Fibroblast of skin of right quadriceps (primary cell): Measurements from ENCODE around the gene TTC7B.

Source experiments
- DNase-seq: peaks from one replicate; pipeline ENCODE4 v3.0.0-alpha.2; 2013

TTC7B gene

DNA sequence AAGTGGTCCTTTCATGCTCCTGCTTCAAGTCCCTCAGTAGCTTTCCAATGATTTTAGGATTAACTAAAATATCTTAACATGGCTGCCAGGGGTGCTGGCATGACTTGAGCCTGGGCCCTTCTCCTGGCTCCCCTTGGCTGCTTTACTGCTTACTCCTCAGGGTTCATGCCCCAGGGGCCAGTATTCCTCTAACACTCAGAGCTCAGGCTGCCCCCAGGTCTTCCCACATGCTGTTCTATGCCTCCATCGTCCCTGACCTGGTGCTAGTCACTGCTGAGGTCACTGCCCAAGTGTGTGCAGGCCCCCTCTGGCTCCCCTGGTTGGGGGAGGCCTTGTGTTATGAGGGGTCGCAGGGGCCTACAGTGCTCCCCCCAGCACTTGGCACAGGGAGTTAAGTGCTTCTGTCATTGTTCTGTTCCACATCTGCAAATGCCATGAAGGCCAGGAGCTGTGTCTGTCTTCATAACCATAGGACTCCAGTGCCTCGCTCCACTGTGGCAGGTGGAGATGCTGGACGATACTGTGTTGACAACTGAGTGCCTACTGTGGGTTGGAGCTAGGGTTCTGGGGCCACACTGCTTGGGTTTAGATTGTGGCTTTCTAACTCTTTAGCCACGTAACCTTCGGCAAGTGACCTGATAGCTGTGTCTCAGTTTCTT lies 228.8 kb downstream of the TTC7B start:
- no peak for DNase-seq

GRCh38 chr14:90585106-90585505 lies 231.1 kb downstream of the TTC7B start:
- DNase-seq = no peak

DNA sequence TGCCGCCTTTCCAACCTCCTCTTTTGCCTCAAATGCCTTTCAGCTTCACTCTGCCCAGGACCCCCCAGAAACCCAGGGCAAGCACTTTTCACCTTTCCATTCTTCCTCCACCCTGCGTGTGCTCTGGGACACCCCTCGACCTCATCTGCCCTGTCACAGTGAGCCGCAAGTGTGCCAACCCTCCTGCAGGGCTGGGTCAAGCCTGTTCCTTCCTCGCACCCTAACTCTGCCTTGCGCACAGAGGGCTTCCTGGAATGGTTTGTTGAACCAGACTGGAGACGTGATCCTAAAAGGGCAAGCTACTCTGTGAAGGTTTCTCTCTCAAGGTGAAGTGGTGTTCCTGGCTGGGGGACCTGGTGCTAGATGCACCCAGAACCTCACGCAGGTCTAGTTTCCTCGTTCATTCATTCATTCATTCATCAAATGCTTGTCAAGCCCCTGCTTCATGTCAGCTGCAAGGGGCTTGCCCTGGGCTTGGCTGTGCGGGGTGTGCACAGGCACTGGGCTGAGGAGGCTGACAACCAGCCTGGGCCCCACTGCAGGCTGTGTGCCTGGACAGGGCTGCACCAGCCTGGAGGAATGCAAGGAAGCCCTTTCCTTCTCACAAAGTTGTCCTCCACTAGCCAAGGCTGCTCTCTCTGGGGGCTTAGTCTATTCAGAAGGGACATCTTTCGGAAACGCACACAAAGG lies 232.2 kb downstream of the TTC7B start:
- no peak for DNase-seq

GRCh38 chr14:90583427-90583826 lies 232.8 kb downstream of the TTC7B start:
- no peak for DNase-seq

DNA sequence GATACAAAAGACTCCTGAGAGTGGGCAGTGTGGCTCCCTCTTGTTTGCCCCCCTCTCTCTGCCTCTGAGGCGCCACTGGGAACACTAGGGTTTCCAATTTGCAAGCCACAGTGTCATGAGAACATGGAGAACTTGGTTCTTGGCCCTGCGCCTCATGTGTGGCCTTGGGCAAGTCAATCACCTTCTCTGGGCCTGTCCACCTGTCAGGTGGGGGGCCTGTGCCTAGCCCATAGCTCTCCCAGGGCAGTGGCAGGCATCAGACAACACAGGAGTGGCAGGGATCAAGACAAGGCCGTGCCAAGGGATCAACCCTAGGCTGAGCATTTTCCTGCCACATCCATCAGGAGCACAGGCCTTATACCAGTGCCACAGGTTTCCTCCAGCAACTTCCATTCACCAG lies 234.1 kb downstream of the TTC7B start:
- no peak for DNase-seq

DNA sequence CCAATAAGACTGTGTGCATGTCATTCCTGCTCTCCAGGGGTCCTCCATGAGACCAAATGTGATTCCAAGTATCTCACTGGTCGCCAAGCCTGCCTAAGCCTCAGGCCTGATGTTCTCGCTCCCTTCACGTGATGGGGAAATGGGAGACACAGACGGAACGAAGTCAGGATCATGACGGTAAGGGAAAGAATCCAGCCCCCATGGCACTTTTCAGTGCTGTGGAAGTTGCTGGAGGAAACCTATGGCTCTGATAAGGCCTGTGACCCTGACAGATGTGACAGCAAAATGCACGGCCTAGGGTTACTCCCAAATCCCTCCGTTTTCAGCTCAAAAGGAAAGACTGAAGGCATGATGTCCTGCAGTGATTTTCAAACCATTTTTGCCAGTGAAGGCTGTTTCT lies 234.5 kb downstream of the TTC7B start:
- DNase-seq = no peak

- DNase-seq = peak; percentile 24
These were observed 235.6 kb downstream of the TTC7B start for GRCh38 chr14:90580377-90581335.

GRCh38 chr14:90579816-90580215 lies 236.4 kb downstream of the TTC7B start:
- no peak for DNase-seq

DNA sequence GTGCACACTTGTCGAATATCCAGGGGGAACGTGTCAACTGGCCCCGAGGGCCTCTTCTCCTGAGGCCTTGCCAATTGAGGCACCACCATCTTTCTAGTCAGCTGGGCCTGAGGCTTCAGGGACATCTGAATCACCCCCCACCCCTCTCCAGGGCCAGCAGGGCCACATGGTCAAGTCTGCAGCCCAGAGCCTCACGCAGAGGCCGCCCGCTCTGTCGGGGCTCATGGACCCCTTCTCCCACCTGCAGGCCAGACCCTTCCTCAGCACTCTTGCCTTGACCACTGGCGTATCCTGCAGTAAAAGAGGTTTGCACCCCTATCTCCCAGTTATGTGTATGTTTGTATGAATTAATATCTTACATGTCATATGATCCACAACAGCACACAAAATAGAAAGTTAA lies 237.1 kb downstream of the TTC7B start:
- DNase-seq = no peak

DNA sequence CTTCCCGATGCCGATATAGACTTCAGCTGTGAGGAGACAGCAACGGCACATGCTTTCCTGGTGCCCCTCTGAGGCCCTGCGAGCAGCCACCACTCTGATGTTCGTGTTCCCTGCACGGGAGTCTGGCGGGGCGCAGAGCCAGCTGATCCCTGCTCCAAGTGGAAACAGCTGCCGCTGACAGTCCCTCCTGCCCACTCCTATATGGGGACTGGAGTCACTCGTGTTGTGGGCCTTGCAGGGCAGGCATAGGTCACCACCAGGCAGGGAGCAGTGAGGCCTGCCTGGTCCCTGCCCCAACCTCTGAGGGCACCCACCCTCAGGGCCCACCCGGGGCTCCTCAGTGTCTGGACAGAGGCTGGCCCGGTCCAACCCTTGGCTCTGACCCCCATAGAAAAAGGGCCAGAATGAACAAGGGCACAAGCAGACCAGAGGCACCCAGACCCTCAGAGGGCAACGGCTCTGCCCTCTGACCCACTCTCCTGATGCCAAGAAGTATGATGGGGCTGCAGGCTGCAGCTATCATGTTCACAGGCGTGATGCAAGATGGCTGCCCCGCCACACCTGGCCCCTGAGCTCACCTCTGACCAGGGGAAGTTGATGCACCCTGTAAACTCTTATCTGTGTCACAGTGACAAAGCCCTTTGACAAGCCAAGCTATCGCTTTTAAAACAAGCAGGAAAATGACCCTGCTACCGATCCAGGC lies 237.8 kb downstream of the TTC7B start:
- DNase-seq = no peak

- DNase-seq = no peak
These were observed 238.5 kb downstream of the TTC7B start for GRCh38 chr14:90577661-90578282.

- no peak for DNase-seq
These were observed 239.1 kb downstream of the TTC7B start for GRCh38 chr14:90576981-90577660.

DNA sequence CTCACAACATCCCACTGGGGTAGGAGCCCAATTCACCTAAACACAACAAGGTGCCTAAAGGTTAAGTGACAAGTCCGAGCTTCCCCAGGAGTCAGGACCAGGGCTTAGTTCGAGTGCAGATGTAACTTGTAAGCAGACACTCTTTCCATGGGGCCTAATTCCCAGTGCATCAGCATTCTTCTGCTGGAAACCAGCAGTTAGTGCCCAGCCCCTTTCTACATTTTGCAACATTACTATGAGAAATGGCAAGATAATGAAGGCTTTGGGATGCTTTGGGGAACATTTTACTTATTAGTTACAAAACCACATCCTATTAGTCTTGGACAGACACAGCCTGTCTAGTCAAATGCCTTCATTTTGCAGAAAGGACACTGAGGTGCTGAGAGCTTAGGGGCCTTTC lies 239.6 kb downstream of the TTC7B start:
- peak; percentile 15 for DNase-seq

- DNase-seq = no peak
These were observed 240.4 kb downstream of the TTC7B start for GRCh38 chr14:90575781-90576180.

DNA sequence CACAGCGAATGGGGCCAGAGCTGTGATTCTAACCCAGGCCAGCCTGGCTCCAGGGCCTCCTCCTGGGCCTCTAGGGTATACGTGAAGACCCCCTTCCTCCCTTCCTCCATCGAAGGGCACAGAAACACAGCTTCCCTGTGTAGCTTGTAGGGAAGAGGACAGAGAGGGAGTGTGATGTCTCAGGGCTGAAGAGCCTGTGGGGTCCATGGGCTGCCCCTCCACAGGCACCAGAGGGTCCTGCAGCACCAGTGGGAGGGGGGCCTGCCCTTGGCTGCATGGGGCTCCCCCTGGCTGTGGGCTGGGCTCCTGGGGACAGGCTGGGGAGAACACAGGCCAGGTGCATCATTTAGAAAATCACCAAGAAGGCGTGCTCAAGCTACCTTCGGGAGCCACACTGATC lies 240.9 kb downstream of the TTC7B start:
- DNase-seq = no peak

- DNase-seq = no peak
These were observed 241.8 kb downstream of the TTC7B start for GRCh38 chr14:90574188-90575131.

GRCh38 chr14:90573385-90574105 lies 242.7 kb downstream of the TTC7B start:
- DNase-seq = no peak

GRCh38 chr14:90572441-90573150 lies 243.6 kb downstream of the TTC7B start:
- DNase-seq = no peak
